CD4-positive, alpha-beta T cell treated with Interleukin-4 for 1 hour (primary cell): ENCODE measurements around the gene DOK1.
A peak's percentile ranks its signal among the peaks of the same experiment; 100 is the strongest.

Experiments
- DNase-seq, 2 donors: peaks; one replicate each; pipeline ENCODE4 v3.0.0-alpha.2; 2020 to 2022

The DOK1 gene

DNA sequence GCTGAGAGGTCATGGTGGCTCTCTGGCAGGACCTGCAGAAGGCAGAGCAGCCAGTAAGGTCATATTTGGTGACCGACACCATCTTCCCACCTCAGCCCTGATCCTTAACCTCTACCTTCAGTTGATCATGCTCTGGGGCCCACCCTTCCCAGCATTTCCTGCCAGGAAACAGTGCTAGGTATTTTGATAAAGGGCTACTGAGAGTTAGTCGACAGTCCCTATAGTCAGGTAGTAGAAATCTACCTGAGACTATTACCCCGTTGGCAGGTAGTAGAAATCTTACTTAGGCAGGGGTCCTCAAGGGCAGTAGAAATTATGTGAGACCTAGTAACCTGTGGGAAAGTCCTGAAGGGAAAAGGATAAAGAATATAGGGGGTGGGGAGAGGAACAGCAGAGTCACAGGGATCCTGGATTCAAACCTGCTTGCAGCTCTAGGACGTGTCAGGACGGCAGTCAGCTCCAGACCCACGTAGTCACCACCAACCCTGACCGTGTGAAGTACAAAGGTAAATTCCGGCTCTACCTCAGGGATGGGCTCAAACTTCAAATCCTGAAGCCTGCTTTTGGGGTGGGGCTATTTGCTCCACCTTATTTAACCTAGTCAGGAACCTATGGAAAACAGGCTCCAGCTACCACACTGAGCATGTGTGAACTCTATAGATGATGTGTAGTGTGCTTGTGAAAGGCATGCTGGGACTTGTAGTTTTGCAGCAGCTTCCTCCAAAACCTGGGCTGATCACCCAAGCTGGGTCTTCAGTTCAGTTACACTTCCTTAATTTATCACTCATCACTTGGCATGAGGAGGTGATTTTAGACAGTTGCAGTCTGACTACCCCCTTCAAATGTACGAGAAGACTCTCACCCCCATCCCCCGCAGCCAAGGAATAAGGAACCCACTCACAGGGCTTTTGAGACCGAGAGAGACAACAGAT, 28.5 kb upstream of the DOK1 start, which contains the start of gene DQX1:
DQX1 (minus strand) TSS at position 515 of the 932 bp plus-strand sequence; CDS start at position 13, 502 bp downstream.
- DNase-seq, result peak; percentile 51 to 68

GRCh38 chr2:74526649-74527230, 27.8 kb upstream of the DOK1 start:
- no peak for DNase-seq

DNA sequence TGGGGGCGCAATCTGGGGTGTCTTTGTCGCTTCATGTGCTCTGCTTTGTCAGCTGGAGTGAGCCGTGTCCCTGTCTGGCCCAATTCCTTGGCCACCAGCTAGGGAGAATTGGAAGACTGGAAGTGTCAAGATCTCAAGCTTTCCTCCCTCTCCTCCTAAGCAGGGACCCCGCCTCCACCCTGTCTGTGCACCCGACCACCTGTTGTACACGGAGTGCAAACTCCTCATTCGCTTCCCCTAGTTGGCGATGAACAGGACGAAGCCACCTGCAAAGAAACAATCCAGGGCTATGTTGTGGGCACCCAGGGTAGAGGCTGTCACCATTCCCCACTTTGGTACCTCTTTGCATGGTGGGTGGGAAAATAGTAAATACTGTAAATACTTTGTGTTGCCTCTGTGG, 26.8 kb upstream of the DOK1 start:
- no peak for DNase-seq

- no peak for DNase-seq
Observed at GRCh38 chr2:74528600-74529356, 25.7 kb upstream of the DOK1 start.

DNA sequence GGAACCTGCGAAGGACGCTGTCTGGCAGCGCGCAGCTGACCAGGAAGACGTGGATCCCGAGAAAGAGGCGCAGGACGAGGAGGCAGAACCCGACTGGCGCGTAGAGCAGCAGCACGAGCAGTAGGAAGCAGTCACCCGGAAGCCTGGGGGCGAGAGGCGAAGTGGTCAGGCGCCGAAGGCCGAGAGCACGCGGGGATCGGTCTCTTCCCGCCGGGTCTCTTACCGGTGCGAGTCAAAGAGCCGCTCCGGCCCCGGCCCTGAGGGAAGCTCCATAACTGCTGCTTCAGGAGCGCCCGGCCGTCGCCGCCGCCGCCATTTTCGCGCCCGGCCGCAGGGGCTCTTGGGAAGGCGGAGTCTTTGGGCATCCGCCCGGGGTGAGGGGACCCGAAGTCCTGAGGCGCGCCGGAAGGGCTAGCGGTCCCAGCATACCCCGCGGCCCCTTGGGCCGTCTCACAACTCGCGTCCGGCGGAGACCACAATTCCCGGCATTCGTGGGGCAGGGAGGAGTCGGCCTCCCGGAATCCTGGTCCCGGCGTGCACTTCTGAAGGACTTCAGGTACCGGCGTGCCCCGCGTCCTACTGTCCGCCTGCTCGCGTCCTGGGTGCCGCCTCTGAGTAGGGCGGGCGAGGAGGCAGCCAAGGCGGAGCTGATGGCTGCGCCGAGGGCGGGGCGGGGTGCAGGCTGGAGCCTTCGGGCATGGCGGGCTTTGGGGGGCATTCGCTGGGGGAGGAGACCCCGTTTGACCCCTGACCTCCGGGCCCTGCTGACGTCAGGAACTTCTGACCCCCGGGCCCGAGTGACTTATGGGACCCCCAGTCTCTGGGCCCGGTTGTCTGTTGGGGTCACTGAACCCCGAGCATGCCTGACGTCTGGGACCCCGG, 24.9 kb upstream of the DOK1 start, which contains the start of the genes AUP1 and HTRA2:
AUP1 (minus strand) TSS at position 350 of the 882 bp plus-strand sequence; CDS start at position 273, 77 bp downstream.
HTRA2 (plus strand) TSS at position 577 of the 882 bp plus-strand sequence; CDS start at position 651, 74 bp downstream.
- peak; percentile 90 to 95 for DNase-seq

DNA sequence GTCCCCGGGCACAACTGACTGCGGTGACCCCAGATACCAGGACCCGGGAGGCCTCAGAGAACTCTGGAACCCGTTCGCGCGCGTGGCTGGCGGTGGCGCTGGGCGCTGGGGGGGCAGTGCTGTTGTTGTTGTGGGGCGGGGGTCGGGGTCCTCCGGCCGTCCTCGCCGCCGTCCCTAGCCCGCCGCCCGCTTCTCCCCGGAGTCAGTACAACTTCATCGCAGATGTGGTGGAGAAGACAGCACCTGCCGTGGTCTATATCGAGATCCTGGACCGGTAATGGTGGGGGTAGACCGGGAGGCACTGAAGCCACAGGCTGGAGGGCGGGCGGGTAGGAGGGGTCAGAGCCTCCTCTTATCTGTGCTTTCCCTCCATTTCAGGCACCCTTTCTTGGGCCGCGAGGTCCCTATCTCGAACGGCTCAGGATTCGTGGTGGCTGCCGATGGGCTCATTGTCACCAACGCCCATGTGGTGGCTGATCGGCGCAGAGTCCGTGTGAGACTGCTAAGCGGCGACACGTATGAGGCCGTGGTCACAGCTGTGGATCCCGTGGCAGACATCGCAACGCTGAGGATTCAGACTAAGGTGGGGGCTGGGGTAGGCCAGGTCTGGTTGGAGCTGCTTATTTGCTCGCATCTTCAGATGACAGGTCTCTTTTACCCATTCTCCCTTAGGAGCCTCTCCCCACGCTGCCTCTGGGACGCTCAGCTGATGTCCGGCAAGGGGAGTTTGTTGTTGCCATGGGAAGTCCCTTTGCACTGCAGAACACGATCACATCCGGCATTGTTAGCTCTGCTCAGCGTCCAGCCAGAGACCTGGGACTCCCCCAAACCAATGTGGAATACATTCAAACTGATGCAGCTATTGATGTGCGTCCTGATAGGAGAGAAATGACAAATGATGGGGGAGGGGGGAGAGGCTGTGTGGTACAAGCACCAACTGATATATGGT, 24.0 kb upstream of the DOK1 start:
- peak; percentile 68 to 70 for DNase-seq

- no peak for DNase-seq
Observed at GRCh38 chr2:74531666-74532065, 22.9 kb upstream of the DOK1 start.

DNA sequence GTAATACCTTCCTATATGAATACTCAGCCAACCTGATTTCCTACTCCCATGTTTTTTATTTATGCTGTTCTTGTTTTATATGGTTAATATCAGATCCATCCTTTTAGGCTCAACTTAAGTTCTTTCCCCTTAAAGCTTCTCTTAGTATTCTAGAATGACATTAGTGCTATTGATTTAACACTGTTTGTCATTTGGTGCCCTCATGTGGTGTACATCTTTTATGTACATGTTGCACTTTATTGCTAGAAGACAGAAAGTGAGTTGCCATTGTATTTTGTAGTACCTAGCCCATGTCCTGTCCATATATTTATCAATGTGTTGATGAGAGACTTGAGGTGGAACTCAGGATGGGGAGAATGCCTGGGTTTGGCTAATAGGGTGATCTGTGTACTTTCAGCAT, 22.3 kb upstream of the DOK1 start:
- DNase-seq, result peak in 1 of 2 donors; percentile 66

GRCh38 chr2:74533464-74533863, 21.1 kb upstream of the DOK1 start:
- DNase-seq, result no peak

DNA sequence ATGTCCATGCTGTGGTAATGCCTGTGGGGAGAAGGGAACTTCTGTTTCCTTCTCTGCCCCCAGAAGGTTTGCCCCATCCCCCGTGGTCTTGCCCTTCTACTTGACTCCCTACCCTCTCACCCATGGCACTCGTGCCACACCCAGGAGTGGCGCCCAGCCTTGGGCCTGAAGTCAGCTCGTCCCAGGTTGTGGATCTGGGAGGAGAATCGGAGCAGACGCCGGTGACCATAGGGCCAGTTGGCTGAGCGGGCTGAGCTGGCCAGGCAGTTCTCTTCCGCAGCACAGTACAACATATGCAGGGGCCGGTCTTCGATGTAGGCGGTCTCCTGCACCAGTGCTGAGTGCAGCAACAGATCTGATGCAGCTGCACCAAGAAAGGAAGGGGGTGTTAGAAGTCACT, 20.1 kb upstream of the DOK1 start:
- no peak for DNase-seq

DNA sequence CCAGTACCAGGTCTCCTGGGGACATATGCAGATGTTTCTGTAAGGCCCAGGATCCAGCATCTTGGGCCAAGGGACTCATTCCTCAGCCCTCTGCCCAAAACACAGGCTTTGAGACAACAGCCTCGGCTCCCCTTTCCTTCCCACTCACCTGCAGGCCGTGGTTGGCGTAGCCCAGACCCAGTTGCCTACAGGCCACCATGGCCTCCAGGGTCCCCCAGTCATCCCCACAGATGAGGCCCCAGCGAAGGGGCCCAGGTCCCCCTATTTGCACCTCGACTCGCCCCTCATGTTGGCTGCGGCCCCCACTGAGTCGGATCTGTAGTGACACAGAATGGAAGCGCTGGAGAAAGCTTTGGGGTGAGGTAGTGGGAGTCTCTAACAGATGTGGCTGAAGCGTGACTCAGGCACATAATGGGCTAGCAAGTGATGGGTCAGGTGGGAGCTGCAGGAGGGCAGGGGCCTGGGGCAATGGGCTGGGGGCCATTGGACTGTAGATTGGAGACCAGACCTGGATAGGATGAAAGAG, 19.0 kb upstream of the DOK1 start:
- no peak for DNase-seq

- DNase-seq, result no peak
Observed at GRCh38 chr2:74536166-74536950, 18.2 kb upstream of the DOK1 start.

DNA sequence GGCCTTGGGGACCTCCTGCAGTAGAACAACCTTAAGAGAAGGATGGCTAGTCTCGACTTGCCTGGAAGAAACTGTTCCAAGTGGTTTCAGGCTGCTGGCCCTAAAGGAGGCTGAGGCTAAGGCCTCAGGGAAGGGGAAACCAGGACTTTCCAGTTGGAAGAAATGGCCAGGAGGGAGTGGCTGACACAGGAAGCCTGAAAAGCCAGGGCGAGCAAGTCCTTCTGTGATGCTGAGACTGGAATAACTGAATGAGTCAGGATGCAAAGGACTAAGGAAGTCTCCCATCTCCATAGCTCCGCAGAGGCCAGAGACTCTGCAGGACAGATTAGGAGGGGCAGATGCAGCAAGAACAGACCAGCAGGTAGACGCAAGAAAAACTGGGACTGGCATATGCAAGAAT, 17.4 kb upstream of the DOK1 start:
- no peak for DNase-seq

GRCh38 chr2:74538881-74539339, 15.6 kb upstream of the DOK1 start:
- DNase-seq, result no peak

GRCh38 chr2:74540291-74540690, 14.2 kb upstream of the DOK1 start:
- DNase-seq, result no peak

DNA sequence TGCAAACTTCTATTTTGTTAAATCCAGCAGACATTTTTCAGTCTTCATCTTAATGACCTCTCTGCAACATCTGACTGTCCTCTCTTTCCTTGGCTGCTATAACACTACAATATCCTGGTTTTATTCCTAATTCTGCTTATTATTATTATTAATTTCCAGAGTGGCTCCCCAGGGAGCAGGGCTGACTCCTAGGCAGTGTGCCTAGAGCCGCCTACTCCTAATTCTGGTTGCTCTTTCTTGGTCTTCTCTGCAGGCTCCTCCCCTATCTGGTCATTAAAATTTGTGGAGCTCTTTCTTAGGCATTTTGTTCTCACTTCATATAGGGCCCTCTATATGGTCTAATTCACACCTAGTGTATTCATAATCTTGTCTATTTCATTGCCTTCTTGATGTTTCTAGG, 11.5 kb upstream of the DOK1 start:
- no peak for DNase-seq

DNA sequence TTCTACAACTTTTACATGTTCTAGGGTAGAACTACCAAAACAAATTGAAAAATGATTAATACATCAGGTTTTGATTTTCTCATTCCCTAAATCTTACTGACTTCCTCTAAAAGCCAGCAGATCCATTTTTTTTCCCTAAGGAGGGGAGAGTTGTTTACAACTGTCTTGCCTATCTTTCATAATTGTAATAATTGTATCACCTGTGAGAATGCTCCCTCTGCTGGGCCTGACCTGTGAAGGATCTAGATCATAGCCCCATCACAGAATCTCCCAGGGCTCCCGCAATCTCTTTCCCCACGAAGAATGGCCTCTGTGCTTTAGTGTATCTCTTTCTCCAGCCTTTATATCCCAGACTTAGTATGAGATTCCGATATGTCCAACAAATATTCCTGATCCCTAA, 9.9 kb upstream of the DOK1 start:
- DNase-seq, result no peak

DNA sequence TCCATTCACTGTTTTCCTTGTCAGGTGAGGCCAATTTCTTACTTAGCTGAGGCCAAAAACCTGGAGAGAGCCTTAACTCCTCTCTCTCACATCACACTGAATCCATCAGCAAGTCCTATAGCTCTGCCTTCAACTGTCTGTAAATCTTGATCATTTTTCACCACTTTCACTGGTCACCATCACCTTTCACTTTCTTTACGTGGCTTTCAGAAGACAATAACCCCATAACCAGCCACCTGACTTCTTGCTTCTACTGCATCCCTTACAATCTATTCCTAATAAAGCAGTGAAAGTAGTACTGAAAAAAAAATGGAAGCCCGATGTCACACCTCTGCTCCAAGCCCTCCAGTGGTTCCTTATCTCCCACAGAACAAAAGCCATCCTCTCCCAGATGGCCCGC, 8.5 kb upstream of the DOK1 start:
- no peak for DNase-seq

- DNase-seq, result no peak
Observed at GRCh38 chr2:74548285-74548899, 6.1 kb upstream of the DOK1 start.
